ENCODE data around the gene NR2C2.

The NR2C2 gene

DNA sequence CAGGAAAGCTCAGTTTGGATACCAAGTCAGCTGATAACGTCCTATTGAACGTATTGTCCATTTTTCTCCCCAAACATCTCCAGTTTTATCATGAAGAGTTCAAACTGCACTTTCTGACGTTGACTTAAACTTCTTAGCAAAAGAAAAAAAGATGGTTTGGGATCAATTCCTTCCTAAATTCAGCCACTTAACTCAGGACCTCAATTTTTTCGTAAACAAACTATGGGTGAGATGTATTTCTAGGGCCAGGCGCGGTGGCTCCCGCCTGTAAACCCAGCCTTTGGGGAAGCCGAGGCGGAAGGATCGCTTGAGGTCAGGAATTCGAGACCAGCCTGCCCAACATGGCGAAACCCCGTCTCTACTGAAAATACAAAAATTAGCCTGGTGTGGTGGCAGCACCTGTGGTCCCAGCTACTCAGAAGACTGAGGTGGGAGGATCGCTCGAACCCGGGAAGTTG lies 118.2 kb downstream of the NR2C2 start:
- peak overlapping the region; percentile 94 for H3K27ac ChIP-seq
- TF ChIP-seq, protein P1, sequence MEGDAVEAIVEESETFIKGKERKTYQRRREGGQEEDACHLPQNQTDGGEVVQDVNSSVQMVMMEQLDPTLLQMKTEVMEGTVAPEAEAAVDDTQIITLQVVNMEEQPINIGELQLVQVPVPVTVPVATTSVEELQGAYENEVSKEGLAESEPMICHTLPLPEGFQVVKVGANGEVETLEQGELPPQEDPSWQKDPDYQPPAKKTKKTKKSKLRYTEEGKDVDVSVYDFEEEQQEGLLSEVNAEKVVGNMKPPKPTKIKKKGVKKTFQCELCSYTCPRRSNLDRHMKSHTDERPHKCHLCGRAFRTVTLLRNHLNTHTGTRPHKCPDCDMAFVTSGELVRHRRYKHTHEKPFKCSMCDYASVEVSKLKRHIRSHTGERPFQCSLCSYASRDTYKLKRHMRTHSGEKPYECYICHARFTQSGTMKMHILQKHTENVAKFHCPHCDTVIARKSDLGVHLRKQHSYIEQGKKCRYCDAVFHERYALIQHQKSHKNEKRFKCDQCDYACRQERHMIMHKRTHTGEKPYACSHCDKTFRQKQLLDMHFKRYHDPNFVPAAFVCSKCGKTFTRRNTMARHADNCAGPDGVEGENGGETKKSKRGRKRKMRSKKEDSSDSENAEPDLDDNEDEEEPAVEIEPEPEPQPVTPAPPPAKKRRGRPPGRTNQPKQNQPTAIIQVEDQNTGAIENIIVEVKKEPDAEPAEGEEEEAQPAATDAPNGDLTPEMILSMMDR (conservative IDR thresholded peaks at IDR 0.05): no peak

DNA sequence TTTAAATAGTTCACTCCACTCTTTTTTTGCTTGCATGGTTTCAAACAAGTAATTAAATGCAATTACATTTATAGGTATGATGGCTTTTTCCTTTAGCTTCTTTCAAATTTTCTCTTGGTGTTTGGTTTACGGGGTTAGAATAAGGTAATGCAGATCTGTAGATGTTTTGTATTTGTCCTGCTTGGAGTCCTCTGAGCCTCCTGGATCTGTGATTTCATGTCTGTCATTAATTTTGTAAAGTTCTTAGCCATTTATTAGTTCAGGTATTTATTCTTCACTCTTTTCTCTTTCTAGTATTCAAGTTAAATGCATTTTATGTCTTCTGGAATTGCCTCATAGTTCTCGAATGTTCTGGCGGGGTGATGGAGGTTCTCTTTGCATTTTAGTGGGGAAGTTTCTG lies 119.1 kb downstream of the NR2C2 start:
- H3K27ac ChIP-seq: no peak overlapping the region
- TF ChIP-seq, protein P1 (conservative IDR thresholded peaks at IDR 0.05): no peak

DNA sequence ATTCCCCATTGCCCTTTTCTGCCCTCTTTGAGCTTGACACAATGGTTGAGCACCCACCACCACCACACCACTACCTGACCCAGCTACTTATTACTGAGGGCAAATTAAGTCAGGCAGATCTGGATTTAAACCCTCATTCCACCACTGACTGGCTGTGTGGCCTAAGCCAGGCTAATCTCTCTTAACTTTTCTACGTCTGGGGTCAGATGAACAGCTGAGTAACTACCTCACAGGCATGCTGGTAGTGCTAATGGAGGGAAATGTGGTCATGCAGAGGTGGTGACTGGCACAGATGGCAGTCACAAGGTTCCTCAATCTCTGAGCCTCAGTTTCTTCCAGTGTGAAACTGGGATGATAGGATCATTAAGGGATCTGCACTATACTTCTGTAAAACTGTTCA lies 122.1 kb downstream of the NR2C2 start:
- H3K27ac ChIP-seq: no peak overlapping the region
- TF ChIP-seq, protein P1 (conservative IDR thresholded peaks at IDR 0.05): no peak

DNA sequence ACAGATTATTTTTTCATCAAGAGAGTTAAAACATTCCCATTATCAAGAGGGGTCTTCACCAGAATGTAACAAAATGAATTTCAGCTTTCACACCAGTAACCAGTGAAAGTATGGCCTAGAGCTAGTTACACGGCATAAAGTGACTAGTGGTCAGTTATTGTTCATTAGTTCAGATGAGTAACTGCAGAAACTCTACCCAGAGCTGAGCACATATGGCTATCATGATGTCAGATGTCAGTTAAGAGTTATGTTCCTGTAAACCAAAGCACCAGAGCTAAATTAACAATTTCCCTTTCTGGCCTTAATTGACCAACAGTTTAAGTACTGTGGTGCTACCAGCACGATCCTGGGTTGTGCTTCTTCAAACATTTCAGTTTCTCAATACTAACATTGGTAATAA lies 124.3 kb downstream of the NR2C2 start:
- no peak overlapping the region for H3K27ac ChIP-seq
- TF ChIP-seq, protein P1 (conservative IDR thresholded peaks at IDR 0.05): no peak

DNA sequence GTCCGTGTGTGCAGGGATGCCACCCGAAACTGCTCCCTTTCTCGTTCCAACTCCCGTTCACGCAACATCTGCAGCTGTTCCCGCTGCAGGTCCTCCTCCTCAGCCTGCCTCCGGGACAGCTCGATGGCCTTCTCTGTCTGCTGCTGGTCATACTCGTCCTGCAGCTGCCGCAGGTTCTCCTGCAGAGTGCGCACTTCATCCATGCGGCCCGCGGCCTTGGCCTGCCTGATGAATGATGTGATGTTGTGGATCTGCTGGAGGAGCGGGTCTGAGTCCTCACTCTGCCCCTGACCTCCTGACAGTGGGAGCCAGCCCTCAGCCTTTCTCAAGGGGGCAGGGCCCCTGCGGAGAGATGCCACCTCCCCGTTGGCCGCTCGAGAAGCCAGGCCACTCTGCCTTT lies 127.1 kb downstream of the NR2C2 start:
- TF ChIP-seq, protein P1 (conservative IDR thresholded peaks at IDR 0.05): no peak

DNA sequence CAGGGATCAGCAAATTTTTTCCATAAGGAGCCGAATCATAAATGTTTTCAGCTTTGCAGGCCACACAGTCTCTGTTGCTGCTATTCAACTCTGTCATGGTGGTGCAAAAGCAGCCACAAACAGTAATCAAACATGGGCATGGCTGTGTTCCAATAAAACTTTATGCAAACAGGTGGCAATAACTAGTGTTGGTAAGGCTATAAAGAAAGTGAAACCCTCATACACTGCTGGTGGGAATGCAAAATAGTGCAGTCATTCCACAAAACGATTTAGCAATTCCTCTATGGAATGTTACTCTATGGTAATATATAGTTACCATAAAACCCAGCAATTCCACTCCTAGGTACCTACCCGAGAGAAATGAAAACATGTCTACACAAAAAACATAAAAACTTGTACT lies 131.7 kb downstream of the NR2C2 start:
- TF ChIP-seq, protein P1 (conservative IDR thresholded peaks at IDR 0.05): no peak
- H3K27ac ChIP-seq: no peak overlapping the region

More for the DNA sequence above, 127.1 kb downstream of the NR2C2 start:
- H3K27ac ChIP-seq: no peak overlapping the region

DNA sequence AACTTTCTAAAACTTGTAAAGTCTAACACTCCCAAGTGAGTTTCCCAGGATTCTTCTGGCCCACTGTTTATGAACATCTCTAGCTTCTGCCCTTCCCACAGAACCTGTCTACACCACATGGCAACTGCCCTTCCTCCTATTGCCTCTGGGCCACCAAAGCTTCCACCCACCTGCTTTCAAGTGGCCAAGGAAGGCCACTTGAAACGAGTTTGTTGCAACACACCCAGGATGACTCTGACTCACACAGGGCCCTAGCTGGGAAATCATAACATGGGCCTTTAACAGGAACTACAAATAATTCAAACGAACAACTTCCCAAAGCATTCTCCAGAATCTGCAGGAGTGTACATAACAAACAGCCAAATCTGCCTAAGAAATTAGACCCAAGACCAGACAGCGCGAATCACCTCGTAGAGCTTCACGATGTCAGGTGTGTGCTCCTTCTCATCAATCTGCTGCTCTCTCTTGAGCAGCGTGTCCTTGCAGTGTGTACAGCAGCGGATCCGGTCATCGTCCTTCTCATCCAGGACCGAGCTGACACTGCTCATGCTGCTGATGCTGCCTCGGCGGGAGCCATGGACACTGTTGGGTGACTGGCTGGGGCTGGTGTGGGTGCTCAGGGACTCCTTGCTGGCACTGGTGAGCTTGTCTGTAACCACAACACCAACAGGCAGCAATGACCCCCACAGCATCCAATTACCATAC lies 134.7 kb downstream of the NR2C2 start:
- TF ChIP-seq, protein P1 (conservative IDR thresholded peaks at IDR 0.05): no peak
- H3K27ac ChIP-seq: no peak overlapping the region
